Body of pancreas (tissue), 4 donors: ENCODE results near the gene NFILZ.

ENCODE experiments used
- POLR2A ChIP-seq, 3 donors: fragments of 450-650 bp; IDR thresholded peaks; one replicate each; pipeline ENCODE4 v1.6.1; 2016; ENCODE audit warnings: antibody characterized with exemption in 3 of 3, mild to moderate bottlenecking in 2 of 3
- TF ChIP-seq, protein P1 (sequence below), 7 experiments: fragments of 450-650 bp in 4 of 7; fragments of 200-600 bp in 3 of 7; sonication (generic) in 3 of 7; IDR thresholded peaks; one replicate each; pipeline ENCODE4 v1.5.1; 2016 to 2019; ENCODE audit warnings: antibody characterized with exemption in 7 of 7

DNA sequence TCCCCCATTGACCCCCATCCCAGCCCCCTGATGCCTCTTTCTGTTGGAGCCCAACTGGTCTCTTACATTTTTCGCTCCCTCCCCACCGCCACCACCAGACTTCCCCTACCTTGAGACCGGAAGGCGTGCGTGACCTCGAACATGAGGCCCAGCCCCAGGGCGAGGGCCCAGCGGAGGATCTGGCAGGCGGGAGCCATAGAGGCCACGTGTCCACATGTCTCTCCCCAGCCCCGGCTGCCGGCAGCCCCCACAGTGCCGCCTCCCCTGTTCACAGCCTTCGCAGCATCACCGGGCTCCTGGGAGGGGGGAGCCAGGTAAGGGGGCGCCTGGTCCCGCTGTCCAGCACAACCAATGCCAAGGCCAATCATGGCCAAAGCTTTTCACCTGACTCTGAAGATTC is 24.9 kb upstream of the NFILZ start:
- TF ChIP-seq, protein P1, sequence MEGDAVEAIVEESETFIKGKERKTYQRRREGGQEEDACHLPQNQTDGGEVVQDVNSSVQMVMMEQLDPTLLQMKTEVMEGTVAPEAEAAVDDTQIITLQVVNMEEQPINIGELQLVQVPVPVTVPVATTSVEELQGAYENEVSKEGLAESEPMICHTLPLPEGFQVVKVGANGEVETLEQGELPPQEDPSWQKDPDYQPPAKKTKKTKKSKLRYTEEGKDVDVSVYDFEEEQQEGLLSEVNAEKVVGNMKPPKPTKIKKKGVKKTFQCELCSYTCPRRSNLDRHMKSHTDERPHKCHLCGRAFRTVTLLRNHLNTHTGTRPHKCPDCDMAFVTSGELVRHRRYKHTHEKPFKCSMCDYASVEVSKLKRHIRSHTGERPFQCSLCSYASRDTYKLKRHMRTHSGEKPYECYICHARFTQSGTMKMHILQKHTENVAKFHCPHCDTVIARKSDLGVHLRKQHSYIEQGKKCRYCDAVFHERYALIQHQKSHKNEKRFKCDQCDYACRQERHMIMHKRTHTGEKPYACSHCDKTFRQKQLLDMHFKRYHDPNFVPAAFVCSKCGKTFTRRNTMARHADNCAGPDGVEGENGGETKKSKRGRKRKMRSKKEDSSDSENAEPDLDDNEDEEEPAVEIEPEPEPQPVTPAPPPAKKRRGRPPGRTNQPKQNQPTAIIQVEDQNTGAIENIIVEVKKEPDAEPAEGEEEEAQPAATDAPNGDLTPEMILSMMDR (IDR thresholded peaks at IDR 0.05), result no peak
- TF ChIP-seq POLR2A (IDR thresholded peaks at IDR 0.05), result no peak
